ENCODE measurements around the gene FAM13A.

The FAM13A gene

DNA sequence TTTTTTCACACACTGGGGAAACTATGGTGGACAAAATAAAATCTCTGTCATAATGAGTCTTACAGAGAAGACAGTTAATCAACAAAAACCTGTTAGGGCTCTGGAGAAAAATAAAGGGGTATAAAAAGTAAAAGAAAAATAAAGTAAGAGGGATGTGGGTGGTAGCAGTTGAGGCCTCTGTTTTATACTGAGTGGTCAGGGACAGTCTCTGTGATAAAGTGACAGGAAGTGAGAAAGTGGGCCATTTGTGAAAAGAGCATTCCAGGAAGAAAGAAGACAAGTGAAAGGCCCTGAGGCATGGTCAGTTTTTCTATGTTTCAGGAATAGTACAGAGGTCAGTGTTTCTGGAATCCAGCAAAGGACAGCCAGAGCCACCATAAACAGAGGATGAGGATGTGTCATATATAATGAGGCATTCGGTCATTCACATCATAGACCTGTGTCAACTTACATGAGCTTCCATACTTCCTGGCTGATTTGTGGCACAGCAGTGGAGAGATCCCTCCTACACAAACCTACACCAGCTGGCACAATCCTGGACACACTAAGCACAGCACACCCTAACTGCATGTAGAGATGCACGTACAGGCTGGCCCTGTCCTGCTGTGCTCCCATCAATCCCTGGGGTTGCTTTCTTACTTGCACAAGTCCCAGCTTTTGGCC is 295.0 kb downstream of the FAM13A start:
- DNase-seq: no peak

DNA sequence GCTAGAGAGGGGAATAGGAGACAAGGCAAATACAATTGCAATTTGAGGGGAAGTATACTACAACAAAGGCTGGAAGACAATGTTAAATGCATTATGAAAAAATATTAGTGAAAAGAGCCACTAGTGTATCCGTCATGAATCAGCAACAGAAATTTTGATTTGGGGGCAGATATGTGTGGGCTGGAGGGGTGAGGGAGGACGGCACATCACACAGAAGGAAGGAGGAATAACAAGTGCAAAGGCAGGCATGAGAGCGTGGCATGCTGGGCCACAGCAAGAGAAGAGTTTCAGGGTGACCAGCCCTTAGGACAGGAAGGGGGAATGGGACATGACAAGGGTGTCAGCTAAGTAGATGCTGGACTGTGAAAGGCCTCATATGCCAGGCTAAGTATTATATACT is 295.6 kb downstream of the FAM13A start:
- no peak for DNase-seq

DNA sequence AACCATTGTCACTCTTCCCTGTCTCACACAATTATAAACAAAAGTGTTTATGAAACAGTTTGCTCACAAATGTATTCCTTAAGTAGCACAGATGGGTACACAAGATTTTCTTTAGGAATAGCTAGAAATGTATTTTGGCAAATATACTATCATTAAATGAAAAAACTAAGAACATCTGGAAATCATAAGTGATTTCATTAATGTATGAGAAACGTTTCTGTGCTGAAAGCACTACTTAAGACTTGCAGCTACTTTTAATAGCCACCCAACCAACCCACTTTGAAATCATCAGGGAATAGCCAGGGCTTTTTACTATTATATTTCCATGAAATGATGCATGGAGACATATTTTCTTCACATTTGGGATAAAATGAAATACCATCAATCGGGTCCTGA is 297.1 kb downstream of the FAM13A start:
- DNase-seq: no peak

DNA sequence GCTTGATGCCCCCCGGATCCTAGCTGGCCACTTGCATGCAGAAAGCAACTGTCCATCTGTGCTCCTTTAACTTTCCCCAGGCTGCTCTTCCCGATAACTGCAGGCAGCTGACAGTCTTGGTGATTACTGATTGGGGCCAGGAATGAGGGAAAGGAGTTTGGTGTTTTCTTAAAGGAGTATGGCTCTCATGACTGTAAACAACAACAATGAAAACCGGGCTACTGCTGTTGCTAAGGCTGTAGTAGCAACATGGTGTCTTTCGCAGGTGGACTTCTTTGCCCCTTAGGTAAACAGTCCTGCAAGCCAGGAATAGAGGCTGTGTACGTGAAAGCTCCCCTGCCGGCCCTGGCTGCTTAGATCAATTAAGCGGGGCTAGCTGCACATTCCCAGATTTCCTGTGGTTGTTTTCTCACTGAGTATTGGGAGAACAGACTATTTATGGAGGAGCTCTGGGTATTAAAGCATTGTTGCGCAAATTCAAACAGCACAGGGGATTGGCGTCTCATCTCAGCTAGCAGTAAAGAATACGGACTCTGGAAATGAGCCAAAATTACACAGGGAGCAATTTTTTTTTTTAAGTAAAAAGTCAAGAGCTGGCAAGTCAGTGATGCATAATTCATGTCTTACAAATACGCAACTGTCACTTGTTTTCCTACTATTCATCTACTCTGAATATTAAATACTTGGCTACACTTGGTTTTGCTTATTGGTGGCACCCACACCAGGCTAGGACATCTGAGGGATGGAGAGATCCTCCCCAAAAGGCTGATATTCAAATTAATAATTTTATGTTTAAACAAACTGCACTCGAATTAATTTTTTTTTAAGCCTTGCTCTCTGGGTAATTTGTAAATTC is 297.7 kb downstream of the FAM13A start:
- DNase-seq: no peak

DNA sequence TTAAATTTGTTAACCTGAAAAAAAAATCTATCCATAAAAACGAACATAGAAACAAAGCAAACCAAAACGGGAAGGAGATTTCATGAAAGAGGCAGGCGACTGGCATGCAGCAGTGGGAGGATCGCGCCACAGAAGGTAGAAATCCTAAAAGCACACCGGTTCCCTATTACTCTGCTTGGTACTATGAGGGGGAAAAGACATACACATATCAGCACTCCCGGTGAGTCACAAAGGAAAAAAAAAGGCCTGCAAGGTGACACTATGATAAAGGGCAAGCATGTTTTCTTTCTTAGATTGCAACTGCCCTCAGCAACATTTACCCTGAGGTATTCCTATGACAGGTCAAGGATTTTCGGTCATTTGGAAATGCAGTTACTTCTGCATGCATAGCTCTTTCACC is 298.7 kb downstream of the FAM13A start:
- DNase-seq: no peak

DNA sequence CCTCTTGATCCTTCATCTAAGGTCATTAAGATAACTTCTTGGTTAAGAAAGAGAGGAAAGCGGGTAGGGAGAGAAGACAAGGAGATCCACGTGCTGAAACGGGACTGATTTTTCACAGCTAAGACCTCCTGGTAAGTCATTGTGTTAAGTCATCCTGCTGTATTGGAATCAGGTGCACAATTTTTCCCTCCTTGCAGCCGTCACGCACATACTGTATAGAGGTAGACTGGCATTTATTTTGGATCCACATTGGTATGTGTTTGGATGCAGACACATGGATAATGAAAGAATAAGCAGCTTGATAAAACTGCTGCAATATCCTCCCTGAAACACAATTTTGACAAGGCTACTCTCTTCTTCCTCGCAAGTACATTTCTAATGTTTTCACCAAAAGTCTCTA is 299.2 kb downstream of the FAM13A start:
- no peak for DNase-seq

DNA sequence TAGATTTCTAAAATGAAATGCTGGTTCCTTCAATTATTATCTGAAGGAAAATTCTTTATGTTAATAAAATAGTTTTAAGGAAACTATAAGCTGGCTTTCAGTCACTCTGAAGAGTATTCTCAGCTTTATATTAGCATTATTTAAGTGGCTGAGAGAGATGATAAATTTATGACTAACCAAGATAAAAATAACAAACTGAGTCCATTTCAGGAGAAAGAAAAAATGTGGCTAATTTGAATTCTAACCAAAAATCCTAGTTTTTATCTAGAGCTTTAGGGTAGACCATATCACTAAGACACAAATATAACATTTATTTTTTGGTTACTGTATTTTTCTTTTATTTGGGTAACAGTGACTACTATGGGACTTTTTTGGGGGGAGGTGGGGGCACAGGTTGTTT is 299.9 kb downstream of the FAM13A start:
- no peak for DNase-seq

DNA sequence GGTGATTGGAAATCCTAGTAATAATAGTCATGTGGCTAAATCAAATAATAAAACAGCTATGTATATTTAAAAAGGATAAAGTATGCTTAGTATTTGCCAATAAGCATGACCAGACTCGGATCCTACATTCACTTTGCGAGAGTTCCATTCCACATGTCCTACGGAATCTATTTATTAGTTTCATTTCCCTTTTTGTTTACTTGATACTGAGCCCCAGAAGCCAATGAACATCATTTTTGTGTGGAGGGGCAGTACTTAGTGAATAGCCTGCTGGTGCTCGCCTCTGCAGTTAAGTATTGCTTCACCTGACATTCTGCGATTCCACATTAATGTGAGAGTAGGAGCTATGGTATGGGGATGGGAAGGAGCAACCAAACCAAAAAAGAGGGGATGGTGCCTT is 300.8 kb downstream of the FAM13A start:
- no peak for DNase-seq

DNA sequence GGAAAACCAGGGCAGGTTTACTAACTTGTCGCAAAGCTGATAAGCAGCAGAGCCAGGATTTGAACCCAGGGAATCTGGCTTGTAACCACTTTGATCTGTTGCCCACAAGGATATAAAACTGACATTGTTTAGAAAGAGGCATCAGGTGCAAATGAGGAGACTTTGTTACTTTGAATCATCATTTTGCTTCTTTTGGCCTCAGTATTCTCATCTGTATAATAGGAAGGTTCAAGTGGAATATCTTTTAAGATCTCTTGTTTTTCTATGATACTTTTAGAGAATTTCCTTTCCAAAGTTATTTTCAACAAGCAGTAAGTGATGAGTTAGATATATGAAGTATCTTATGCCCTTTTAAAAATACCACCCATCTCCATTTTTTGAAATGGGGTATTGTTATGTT is 301.5 kb downstream of the FAM13A start:
- DNase-seq: no peak

DNA sequence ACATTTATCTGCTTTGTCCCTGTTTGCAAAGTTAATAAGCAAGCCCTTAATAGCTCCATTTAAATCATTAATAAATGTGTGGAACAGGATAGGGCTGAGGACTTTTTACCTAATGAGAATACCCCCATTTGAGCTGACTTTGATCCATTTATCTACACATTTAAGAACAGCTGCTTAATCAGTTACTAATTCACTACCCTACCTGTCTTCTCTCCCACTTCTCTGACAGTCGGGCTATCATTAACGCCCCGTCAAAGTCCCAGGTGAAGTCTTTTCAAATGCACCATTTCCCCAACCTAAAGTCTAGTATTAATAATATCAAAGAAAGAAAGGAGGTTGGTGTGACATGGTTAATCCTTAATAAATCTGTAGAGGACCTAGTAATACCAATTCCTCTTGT is 302.2 kb downstream of the FAM13A start:
- no peak for DNase-seq

DNA sequence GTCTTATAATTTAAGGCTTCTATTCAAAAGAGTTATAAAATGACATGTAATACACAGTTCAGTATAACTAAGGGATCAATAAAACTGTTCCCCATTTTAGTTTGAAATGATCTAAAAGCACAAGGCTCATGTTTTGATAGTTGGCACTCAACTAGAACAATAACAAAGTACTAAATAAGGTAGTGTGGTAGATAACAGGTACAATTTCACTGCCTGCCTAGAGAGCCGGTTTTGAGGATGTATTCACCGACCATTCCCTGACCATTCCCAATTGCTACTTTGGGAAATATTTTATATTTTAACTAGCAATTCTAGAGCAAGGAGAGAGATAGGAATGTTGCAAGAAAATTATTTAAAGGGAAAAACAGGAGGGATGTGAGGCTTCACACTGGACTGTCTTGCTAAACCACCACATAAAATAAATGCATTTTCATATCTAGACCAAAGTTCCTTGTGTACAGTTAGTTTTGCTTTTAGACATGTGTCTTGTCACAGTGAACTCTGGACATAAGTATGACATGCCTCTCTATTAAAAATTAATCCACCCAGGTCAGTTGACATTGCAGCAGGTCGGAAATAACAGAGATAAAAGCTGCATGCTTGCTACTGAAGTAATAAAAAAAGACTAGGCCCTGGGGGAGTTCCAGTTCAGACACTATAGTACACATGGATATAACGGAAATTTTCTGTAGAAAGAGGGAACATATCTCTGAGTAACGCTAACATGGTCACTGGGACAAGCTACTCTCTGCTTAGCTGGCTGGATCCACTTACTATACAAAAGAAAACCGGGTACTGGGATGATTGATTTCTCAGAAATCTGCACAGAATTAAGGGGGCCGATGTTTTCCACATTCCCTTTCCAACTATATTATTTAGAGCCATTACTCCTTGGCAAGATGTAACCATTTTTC is 303.1 kb downstream of the FAM13A start:
- DNase-seq: no peak

DNA sequence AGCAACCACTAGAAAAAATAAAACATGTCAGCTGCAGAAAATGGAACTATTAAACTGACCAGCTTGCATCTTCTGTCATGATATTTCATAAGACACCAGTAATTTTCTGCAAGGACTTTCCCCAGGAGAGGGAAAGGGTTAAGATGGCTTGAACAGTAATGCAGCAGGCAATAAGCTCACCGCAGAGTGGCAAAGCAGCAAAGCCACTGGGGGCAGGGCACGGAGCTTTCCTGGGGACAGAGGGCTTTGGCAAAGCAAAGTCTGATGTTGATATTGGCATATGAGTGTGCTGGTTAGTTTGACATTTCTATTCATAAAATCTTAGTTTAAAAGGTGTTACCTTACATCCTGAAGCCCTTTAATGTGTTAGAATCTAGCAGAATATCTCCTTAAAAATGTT is 304.2 kb downstream of the FAM13A start:
- DNase-seq: no peak

DNA sequence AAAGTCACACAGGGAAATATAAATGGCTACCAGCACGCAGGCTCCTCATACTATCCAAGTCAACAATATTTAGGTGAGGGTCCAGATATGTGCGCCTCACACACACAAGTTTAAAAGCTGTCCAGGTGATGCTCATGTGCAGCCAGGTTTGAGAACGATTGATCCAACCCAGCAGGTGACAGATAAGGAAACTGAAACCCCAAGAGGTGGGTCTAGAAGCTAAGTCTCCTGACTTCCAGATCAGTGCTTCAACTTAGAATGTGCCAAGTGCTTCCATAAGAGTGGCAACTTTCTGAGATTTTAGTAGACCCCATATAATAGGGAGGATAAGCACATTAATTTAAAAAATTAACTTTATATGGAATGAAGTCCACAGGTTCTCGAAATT is 304.9 kb downstream of the FAM13A start:
- no peak for DNase-seq

DNA sequence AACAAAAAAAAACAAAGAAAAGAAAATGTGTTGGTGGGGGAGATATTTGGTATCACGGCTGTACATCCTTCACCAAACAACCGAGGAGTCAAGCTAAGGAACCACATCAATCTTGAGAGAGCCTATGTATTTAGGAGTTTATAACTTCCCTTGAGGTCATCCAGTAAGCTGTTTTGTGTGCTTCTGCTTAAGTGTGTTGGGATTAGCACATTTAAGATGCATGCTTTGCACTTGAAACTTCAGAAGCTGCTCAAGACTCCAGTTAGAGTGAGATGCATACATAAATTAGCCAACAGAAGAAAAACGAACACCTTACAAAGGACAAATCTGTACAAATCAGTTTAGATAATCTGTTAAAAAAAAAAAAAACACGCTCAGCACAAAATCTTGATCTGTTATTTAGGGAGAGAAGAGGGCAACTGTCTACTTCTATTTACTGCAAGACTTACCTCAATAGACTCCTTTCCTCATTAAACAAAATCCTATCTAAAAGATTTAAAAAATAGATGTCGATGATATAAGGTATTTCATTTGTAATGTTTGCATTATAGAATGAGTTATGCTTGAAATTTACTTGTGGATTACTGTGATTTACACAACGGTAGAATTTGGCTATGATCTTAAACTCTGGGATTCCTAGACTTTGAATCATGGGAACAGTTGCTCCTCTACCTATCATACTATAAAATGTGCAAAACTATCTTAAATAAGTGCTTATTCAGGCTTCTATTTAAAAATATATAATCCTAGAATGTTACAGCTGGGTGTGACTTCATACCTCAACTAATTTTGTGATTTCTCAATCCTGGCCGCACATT is 305.5 kb downstream of the FAM13A start:
- no peak for DNase-seq

DNA sequence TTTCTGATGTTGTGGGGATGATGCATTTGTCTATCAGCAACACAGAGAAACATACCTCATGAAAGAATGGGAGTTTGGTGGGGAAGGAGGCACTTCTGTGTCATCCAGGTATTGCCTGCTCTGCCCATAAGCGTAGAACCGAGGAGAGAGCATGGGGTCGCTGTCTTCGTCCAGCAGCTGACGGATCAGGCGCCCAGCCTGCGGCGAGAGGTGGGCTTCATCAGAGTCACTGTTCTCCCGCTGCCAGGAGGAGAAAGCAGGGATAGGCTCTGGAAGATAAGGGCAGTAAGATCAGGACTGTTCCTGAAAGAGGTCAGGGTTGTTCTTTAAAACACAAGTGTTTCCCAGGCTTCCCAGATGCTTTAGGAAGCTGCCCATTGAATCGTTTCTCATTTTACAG is 306.6 kb downstream of the FAM13A start:
- no peak for DNase-seq

DNA sequence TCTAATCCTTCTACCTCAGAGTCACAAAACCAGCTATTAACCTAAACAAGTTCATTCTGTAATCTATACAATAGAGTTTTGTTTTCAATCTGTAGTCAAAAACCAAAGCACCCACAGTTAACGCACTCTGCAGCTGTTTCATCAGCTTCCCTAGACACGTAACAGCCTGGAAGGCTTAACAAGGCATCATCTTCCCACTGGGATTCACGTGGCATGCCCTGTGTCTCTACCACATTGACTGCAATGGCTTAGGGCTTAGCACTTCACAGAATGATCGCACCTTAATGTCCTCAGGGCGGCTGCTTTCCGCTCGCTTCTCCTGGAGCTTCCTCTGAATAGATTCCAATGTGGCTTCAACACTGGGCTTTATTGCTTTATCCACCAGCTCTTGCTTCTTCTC is 309.6 kb downstream of the FAM13A start:
- no peak for DNase-seq

DNA sequence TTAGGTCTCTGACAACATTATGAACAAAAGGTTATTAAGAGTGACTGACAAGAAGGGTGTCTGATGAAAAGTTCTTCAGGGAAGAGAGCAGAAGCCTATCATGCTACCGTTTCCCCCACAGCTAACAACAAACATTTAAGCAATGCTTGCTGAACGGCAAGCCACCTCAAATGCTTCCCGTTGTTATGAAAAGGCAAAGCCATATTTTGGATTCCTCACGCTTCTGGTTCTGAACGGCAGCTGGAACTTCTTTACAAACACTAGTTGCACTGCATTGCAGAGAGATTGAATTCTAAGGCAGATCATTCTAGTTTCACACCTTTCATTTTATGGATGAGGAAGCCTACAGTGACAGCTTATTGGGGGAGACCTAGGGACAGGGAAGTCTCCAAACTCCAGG is 310.8 kb downstream of the FAM13A start:
- DNase-seq: no peak

DNA sequence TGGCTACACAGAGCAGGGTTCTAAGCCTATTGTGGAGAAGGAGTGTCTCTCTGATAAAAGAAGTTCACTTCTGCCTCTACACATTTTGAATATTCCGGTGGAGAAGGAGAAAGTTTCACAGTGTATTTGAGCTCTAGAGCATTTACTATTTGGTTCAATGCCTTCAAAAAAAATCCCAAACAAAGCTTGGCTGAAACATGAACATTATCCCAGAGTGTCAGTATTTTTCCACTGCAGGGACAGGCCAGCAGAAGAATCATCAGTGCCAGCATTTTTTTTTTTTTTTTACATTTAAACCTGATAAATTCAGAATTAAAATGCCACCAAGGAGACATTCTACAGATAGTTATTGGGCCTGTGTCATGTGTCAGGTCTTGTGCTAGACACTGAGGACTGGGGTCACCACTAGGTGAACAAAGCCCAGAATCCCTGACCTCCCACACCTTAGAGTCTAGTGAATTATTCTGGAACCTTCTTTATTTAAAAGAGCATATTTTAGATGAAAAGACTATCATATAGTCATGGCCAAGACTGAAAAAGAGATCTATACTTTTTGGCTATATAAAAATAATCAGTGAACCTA is 311.3 kb downstream of the FAM13A start:
- DNase-seq: no peak

DNA sequence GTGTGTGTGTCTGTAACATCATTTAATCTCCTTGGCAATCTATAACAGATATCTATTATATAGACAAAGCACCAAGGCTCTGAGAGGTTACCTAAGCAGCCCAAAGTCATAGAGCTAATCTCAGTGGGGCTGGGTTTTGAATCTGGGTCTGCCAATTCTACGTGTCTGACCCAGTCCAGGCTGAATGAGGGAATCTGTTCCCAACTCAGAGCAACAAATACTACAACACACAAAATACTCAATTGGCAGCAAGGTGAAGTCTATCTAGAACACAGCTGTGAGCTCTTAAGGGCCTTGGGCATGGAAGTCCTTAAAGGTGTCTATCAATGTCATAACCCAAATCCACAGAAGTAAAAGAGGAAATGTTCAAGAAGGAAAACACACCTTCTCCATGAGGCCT is 311.8 kb downstream of the FAM13A start:
- no peak for DNase-seq

DNA sequence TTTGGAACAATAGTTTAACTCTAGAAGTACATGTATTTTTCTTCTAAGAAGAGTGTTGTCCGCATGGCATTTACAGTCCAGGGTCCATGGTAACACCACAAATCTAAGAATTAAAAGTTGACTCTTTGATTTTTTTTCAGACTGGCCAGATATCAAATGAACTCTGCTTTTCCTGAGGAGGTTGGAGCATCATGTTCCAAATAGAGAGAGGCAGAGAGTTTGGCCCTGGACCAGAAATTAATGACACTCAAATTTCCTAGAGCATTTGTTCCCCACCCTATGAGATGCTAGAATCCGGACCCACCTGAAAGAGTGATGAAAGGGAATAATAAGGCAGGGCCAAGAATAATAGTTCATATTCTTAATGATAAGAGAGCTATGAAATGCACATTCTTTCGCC is 312.4 kb downstream of the FAM13A start:
- DNase-seq: no peak

DNA sequence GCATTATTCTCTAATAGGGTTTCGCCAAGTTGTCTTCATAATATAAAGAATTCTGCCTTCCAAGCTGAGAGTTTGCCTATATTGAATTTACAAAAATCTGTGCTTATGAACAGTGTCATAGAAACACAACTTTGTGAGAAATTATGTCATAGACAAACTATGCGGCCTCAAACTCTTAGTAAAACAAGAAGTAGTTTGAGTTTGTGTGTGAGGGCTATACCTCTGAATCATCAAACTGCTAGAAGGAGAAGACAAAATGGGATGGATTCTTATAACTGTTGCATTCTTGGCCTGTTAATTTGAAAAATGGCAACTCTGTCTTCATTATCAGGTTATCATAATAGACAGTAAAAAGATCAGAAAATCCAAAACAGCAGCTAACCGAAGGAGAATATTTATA is 313.3 kb downstream of the FAM13A start:
- DNase-seq: no peak

DNA sequence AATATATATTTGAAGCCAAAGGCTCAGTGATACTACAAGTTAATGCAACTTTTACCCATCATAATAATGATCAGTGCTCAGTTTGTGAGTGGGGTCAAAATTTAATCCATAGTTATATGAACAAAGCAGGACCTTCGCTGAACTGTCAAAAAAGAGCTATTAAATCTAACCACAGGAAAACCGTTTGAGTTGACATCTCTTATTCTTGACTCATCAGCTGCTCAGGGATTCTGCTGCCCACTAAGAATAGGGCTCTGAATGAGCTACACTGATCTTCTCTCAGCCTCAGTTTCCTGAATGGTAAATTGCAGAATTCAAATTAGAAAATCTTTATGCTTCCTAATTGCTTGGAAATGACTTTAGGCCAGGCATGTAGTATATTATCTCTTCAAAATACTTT is 314.4 kb downstream of the FAM13A start:
- no peak for DNase-seq

All from stimulated activated naive CD4-positive, alpha-beta T cell (primary cell).